D721Med (cell line): ENCODE measurements around the gene TNIP3.

Experiments used
- DNase-seq: peaks from one replicate; pipeline ENCODE4 v3.0.0; 2011; ENCODE audit warnings: low spot score; ENCODE audit not compliant: insufficient read length
- FAIRE-seq: peaks from 2 replicates; lab custom pipeline; 2011; peaks lifted over from hg19 to GRCh38; lab: Jason Lieb, UNC
- CTCF ChIP-seq: IDR thresholded peaks from 2 replicates; pipeline ENCODE4 v1.5.1; 2012; ENCODE audit warnings: mild to moderate bottlenecking, control low read depth; ENCODE audit not compliant: insufficient read depth; ENCODE audit errors: missing control alignments

The TNIP3 gene

GRCh38 chr4:121148000-121148399, 16.1 kb downstream of the TNIP3 start:
- no peak for DNase-seq
- TF ChIP-seq CTCF = no peak
- FAIRE-seq = no peak

- no peak for TF ChIP-seq CTCF
- DNase-seq (no peak), FAIRE-seq (no peak)
Measured at GRCh38 chr4:121146530-121146929, 17.6 kb downstream of the TNIP3 start.

GRCh38 chr4:121145430-121145829, 18.7 kb downstream of the TNIP3 start:
- no peak for DNase-seq

GRCh38 chr4:121144021-121144420, 20.1 kb downstream of the TNIP3 start:
- FAIRE-seq (no peak), DNase-seq (no peak)
- no peak for TF ChIP-seq CTCF

More at GRCh38 chr4:121145430-121145829, 18.7 kb downstream of the TNIP3 start:
- FAIRE-seq = no peak
- TF ChIP-seq CTCF = no peak

- DNase-seq = no peak
- no peak for TF ChIP-seq CTCF
- FAIRE-seq = no peak
Measured at GRCh38 chr4:121143131-121143530, 21.0 kb downstream of the TNIP3 start.

GRCh38 chr4:121140716-121141460, 23.2 kb downstream of the TNIP3 start:
- TF ChIP-seq CTCF = no peak
- FAIRE-seq (no peak), DNase-seq (no peak)

- DNase-seq = no peak
- TF ChIP-seq CTCF = no peak
- no peak for FAIRE-seq
Measured at GRCh38 chr4:121139533-121140222, 24.4 kb downstream of the TNIP3 start.
